Measurements from ENCODE around the gene CMYA5.

CMYA5 gene

GRCh38 chr5:79834754-79835714 is 145.4 kb downstream of the CMYA5 start:
- no peak for DNase-seq (ENCODE audit: low read depth in 2 of 2)

GRCh38 chr5:79837761-79838551 is 148.3 kb downstream of the CMYA5 start:
- no peak for DNase-seq (ENCODE audit: low read depth in 2 of 2)

GRCh38 chr5:79840084-79840990 is 150.7 kb downstream of the CMYA5 start:
- DNase-seq (ENCODE audit: low read depth in 2 of 2), result no peak

- no peak for DNase-seq (ENCODE audit: low read depth in 2 of 2)
Measured at GRCh38 chr5:79841172-79841571, 151.5 kb downstream of the CMYA5 start.

GRCh38 chr5:79842006-79842881 is 152.6 kb downstream of the CMYA5 start:
- DNase-seq (ENCODE audit: low read depth in 2 of 2), result no peak

- no peak for DNase-seq (ENCODE audit: low read depth in 2 of 2)
Measured at GRCh38 chr5:79842991-79843390, 153.4 kb downstream of the CMYA5 start.

GRCh38 chr5:79843450-79844388 is 154.1 kb downstream of the CMYA5 start:
- DNase-seq (ENCODE audit: low read depth in 2 of 2), result no peak

- no peak for DNase-seq (ENCODE audit: low read depth in 2 of 2)
Measured at GRCh38 chr5:79844571-79844970, 154.9 kb downstream of the CMYA5 start.

GRCh38 chr5:79845448-79846197 is 156.0 kb downstream of the CMYA5 start:
- no peak for DNase-seq (ENCODE audit: low read depth in 2 of 2)

GRCh38 chr5:79846198-79846521 is 156.5 kb downstream of the CMYA5 start:
- DNase-seq (ENCODE audit: low read depth in 2 of 2), result no peak

- no peak for DNase-seq (ENCODE audit: low read depth in 2 of 2)
Measured at GRCh38 chr5:79847561-79847960, 157.9 kb downstream of the CMYA5 start.

GRCh38 chr5:79849061-79849460 is 159.4 kb downstream of the CMYA5 start:
- DNase-seq (ENCODE audit: low read depth in 2 of 2), result no peak

Measured in stimulated activated CD4-positive, alpha-beta T cell treated with anti-CD3 and anti-CD28 coated beads, Interleukin-1b, Interleukin-23, amount 100 ng/mL, for 4 hours (primary cell).